HCT116 (cell line): ENCODE data around the gene SLC44A5. TPM values are rescaled to one million over a fixed set of nuclear protein-coding genes. Genes with fewer than 3 reads are reported as not detected.
A peak's percentile ranks its signal among the peaks of the same experiment; 100 is the strongest.

Experiments used
- ATAC-seq: fragments of 200-7000 bp; cut with Tn5 transposase; 2 replicates; pipeline ENCODE4 v1.9.1; 2020; ENCODE audit warnings: mild to moderate bottlenecking, moderate library complexity
- BruUV-seq: library from RNA; stranded (reverse); fragments of 400-500 nt; replicated peaks from 2 replicates; lab custom pipeline; 2021; lab: Mats Ljungman, UMichigan
- CTCF ChIA-PET: fragments of 300-600 bp; sonication (Branson Sonifier 250); formaldehyde crosslinking; loops from one replicate; lab custom pipeline; 2021; ENCODE audit warnings: antibody characterized with exemption; lab: Charles Lee
- POLR2A ChIA-PET: fragments of 300-600, 350-600 bp; sonication (Branson Sonifier 250); formaldehyde crosslinking; loops from one replicate; lab custom pipeline; 2021; ENCODE audit warnings: antibody characterized with exemption; lab: Charles Lee
- RAD21 ChIA-PET, 2 experiments: fragments of 300-600 bp; sonication (Branson Sonifier 250); formaldehyde crosslinking; loops; one replicate each; lab custom pipeline; 2023; ENCODE audit warnings: low total read pairs in 2 of 2; ENCODE audit not compliant: uncharacterized antibody in 2 of 2, unreplicated experiment in 2 of 2, low non-redundant PET in 1 of 2; lab: Charles Lee
- DNase-seq: peaks from one replicate; pipeline ENCODE4 v3.0.0-alpha.2; 2010; ENCODE audit warnings: low read depth, low spot score
- H2AFZ ChIP-seq: fragments of 200-600 bp; shearing (Covaris generic), sonication (generic); 2 replicates; pipeline ENCODE4 v1.6.1; 2017; ENCODE audit warnings: low read depth, mixed run types, mixed read lengths, antibody characterized with exemption, low read length; ENCODE audit not compliant: poor library complexity, severe bottlenecking
- H3K27ac ChIP-seq: 2 replicates; pipeline ENCODE4 v1.5.1; 2012; ENCODE audit warnings: low read depth, low read length
- H3K27me3 ChIP-seq: fragments of 200-600 bp; sonication (generic); 2 replicates; pipeline ENCODE4 v1.6.1; 2016; ENCODE audit warnings: mixed run types, low read length, mixed read lengths; ENCODE audit not compliant: insufficient read depth
- H3K36me3 ChIP-seq, 2 experiments: fragments of 200-500 bp in 1 of 2; fragments of 200-600 bp in 1 of 2; sonication (Bioruptor generic) in 1 of 2; sonication (generic) in 1 of 2; 2 replicates each; pipeline versions ENCODE4 v1.5.1 to v1.6.1; 2014 to 2016; ENCODE audit warnings: low read length in 2 of 2, inconsistent platforms in 1 of 2, mixed read lengths in 1 of 2, mixed run types in 1 of 2; ENCODE audit not compliant: insufficient read depth in 2 of 2, control insufficient read depth in 1 of 2
- H3K4me1 ChIP-seq, 2 experiments: fragments of 200-600 bp in 1 of 2; sonication (generic) in 1 of 2; 2 replicates each; pipeline versions ENCODE4 v1.5.1 to v1.6.1; 2012 to 2017; ENCODE audit warnings: low read length in 2 of 2, inconsistent platforms in 1 of 2, mild to moderate bottlenecking in 1 of 2, mixed read lengths in 1 of 2, mixed run types in 1 of 2, moderate library complexity in 1 of 2; ENCODE audit not compliant: insufficient read depth in 2 of 2, control insufficient read depth in 1 of 2
- H3K4me2 ChIP-seq: fragments of 200-600 bp; sonication (generic); 2 replicates; pipeline ENCODE4 v1.6.1; 2017; ENCODE audit warnings: mixed run types, low read length, mixed read lengths
- H3K4me3 ChIP-seq, 2 experiments: fragments of 200-600 bp in 1 of 2; sonication (generic) in 1 of 2; replicated peaks in 1 of 2; 2 replicates each; pipeline ENCODE4 v1.5.1; 2011 to 2016; ENCODE audit warnings: low read length in 2 of 2, control low read depth in 1 of 2, low read depth in 1 of 2, mild to moderate bottlenecking in 1 of 2, mixed read lengths in 1 of 2, mixed run types in 1 of 2
- H3K79me2 ChIP-seq: fragments of 200-600 bp; sonication (generic); 2 replicates; pipeline ENCODE4 v1.6.1; 2017; ENCODE audit warnings: mild to moderate bottlenecking, mixed run types, low read length, moderate library complexity, mixed read lengths; ENCODE audit not compliant: insufficient read depth
- H3K9ac ChIP-seq: fragments of 200-600 bp; sonication (generic); 2 replicates; pipeline ENCODE4 v1.6.1; 2016; ENCODE audit warnings: low read length, mixed read lengths
- H3K9me2 ChIP-seq: fragments of 200-600 bp; sonication (generic), shearing (Covaris generic); 2 replicates; pipeline ENCODE4 v1.6.1; 2017; ENCODE audit warnings: mixed run types, mild to moderate bottlenecking, moderate library complexity; ENCODE audit not compliant: insufficient read depth
- H3K9me3 ChIP-seq, 2 experiments: fragments of 200-500 bp in 1 of 2; fragments of 200-600 bp in 1 of 2; sonication (Bioruptor generic) in 1 of 2; sonication (generic) in 1 of 2; 2 replicates each; pipeline ENCODE4 v1.6.1; 2014 to 2017; ENCODE audit warnings: low read length in 2 of 2, mixed read lengths in 2 of 2, inconsistent platforms in 1 of 2, low read depth in 1 of 2, mild to moderate bottlenecking in 1 of 2, mixed run types in 1 of 2, moderate library complexity in 1 of 2; ENCODE audit not compliant: control insufficient read depth in 1 of 2, insufficient read depth in 1 of 2
- H4K20me1 ChIP-seq: fragments of 200-600 bp; sonication (generic), shearing (Covaris generic); 2 replicates; pipeline ENCODE4 v1.6.1; 2017; ENCODE audit warnings: mixed run types, mild to moderate bottlenecking, moderate library complexity; ENCODE audit not compliant: insufficient read depth
- CBX3 ChIP-seq: IDR thresholded peaks from 2 replicates; pipeline ENCODE4 v1.6.1; 2012; ENCODE audit warnings: low read depth
- CEBPB ChIP-seq: IDR thresholded peaks from 2 replicates; pipeline ENCODE4 v1.6.1; 2012; ENCODE audit warnings: low read depth
- EGR1 ChIP-seq: IDR thresholded peaks from 2 replicates; pipeline ENCODE4 v1.6.1; 2012; ENCODE audit warnings: low read depth
- EZH2 ChIP-seq: fragments of 200-600 bp; sonication (generic); IDR thresholded peaks from 2 replicates; pipeline ENCODE4 v1.6.1; 2017; ENCODE audit warnings: antibody characterized with exemption, mixed run types
- POLR2AphosphoS5 ChIP-seq: IDR thresholded peaks from 2 replicates; pipeline ENCODE4 v1.6.1; 2011; ENCODE audit warnings: mild to moderate bottlenecking, low read depth, low read length, moderate library complexity
- SP1 ChIP-seq: IDR thresholded peaks from 2 replicates; pipeline ENCODE4 v1.6.1; 2012; ENCODE audit warnings: low read depth
- SRF ChIP-seq: IDR thresholded peaks from 2 replicates; pipeline ENCODE4 v1.6.1; 2012; ENCODE audit warnings: low read depth
- TCF7L2 ChIP-seq: IDR thresholded peaks from 2 replicates; pipeline ENCODE4 v1.7.0; 2011; ENCODE audit warnings: borderline replicate concordance, inconsistent platforms; ENCODE audit not compliant: insufficient read depth, insufficient read length; ENCODE audit errors: extremely low read depth
- ZBTB33 ChIP-seq: IDR thresholded peaks from 2 replicates; pipeline ENCODE4 v1.6.1; 2011; ENCODE audit warnings: mild to moderate bottlenecking, low read length, moderate library complexity; ENCODE audit not compliant: insufficient replicate concordance; ENCODE audit errors: extremely low read depth
- ZFX ChIP-seq: fragments of 450-650 bp; IDR thresholded peaks from 2 replicates; pipeline ENCODE4 v1.6.1; 2017
- intact Hi-C: fragments of 100-400 bp; cut with micrococcal nuclease; formaldehyde crosslinking; loops from 2 replicates; pipeline ENCODE4 v1.10.0; 2022
- total RNA-seq: library from RNA; stranded (reverse); gene quantifications from one replicate; pipeline ENCODE4 v1.2.1, GENCODE V29; 2021; ENCODE audit not compliant: unreplicated experiment

Gene SLC44A5
- total RNA-seq, 1 experiment from 2014 or later: 2.4 TPM

DNA sequence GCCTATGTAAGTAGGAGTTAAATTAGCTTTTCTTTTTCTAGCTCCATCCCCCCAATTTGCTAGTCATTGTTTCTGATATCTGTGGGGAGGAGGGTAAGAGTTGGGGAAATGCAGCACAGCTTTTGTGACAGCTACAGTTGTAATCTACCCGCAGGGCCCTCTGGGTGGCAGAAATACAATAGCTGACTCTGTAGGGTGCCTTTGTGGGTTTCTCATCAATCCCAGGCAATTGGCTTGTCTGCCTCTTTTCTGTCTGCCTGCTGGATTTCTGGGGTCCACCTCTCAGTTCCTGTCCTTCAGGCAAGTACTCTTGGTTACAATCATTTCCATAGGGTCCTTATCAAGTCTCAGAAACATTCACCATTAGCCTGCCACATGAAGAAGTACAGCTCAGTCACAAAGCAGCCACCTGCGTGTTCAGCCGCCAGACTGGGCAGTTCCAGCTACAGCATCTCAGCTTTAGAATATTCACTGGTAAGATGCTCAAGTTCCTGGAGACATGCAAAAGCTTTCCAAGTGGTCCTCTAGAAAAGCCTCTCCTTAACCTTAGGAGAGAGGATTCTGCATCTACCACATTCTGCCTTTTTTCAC lies 19.2 kb upstream of the SLC44A5 start:
- Histone ChIP-seq H3K36me3 (no peaks in the 10 kb centered on the region), H3K4me2 (no peak overlapping the region), H4K20me1 (no peaks in the 10 kb centered on the region), H3K4me1 (no peaks in the 10 kb centered on the region), H3K9me2 (no peaks in the 10 kb centered on the region), H3K79me2 (no peaks in the 10 kb centered on the region), H2AFZ (no peak overlapping the region), H3K9ac (no peak overlapping the region), H3K4me3 (no peak overlapping the region), H3K9me3 (no peaks in the 10 kb centered on the region), H3K27me3 (no peaks in the 10 kb centered on the region), H3K27ac (no peak overlapping the region)
- ChIA-PET POLR2A (no interaction called here), RAD21 (no interaction called here), CTCF (interaction anchor here (1.1 to 2.1 kb wide), 2 partner anchors 9 to 364 kb away, joined by 3 to 7 read pairs; no protein-coding TSS in a partner anchor)
- peak; percentile 62; the same call in 1 of the 2 replicates for ATAC-seq
- BruUV-seq: no TSS peak
- TF ChIP-seq SP1 (no peak), TCF7L2 (no peak), ZBTB33 (no peak), ZFX (no peak), CEBPB (no peak), POLR2AphosphoS5 (no peak), CBX3 (no peak), SRF (no peak), EGR1 (no peak), EZH2 (no peak)
- intact Hi-C loops: loop anchor here (5.0 kb wide), 1 partner anchor 157 kb away; the partner anchor contains the start of gene RABGGTB
- DNase-seq: no peak
